NCI-H82 (cell line): ENCODE data around the gene LPP.

ENCODE experiments used
- DNase-seq: peaks from one replicate; lab custom pipeline; 2025; lab: John Stamatoyannopoulos, UW

LPP gene

GRCh38 chr3:188135271-188135670 lies 18.7 kb upstream of the LPP start:
- DNase-seq: no peak

- no peak for DNase-seq
Measured at GRCh38 chr3:188137051-188137450, 16.9 kb upstream of the LPP start.

DNA sequence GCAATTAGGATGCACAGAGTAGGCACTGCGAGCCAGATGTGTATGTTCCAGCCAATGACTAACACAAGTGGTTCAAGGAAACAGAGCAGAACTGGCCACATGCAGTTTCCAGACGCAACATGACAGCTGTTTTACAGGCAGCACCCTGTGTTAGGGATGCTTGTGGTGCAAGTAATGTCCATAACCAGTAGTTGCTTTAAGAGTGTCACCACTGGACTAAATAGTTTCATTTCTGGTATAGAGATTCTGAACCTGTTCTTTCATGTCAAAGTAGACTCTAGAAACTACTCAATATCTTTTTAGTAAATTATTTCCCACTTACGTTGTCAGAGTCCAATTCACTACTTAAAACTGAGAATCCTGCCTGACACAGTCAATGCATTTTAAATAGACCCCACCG lies 14.5 kb upstream of the LPP start:
- no peak for DNase-seq

GRCh38 chr3:188146219-188146618 lies 7.7 kb upstream of the LPP start:
- DNase-seq: no peak

DNA sequence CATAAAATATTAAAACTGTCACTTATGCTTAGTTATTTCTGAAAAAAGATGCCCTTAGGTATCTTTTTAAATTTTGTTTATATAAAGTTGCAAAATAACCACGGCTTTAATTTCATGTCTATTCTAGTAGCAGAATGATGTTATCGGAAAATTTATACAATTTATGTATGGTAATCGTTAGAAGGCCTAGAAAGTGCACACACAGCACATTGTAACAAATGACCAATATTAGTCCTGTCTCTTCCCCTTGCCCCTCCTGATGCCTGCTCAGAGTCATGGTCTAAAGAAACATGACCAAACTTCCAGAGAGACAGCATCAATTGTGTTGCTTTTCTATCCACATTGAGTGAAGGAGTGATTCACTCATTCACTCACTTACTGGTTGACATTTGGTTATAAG lies 6.2 kb upstream of the LPP start:
- no peak for DNase-seq

DNA sequence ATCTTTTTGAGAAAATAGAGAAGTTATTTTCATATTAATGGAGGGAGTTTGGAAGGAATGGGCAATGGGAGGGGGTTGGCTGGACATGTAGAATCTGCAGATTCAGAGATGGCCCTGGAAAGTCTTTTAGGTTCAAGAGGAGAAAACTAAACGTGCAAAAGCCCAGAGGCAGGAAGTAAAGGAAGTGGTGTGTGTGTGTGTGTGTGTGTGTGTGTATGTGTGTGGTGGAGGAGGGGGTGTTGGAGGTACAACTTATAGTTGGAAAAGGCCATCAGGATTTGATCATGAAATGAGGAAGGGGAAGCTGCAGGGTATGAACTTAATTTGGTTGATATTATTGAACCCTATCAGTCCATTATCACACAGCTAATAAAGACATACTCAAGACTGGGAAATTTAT lies 5.6 kb upstream of the LPP start:
- no peak for DNase-seq

GRCh38 chr3:188149587-188149986 lies 4.4 kb upstream of the LPP start:
- no peak for DNase-seq

- no peak for DNase-seq
Measured at GRCh38 chr3:188150982-188151381, 3.0 kb upstream of the LPP start.

DNA sequence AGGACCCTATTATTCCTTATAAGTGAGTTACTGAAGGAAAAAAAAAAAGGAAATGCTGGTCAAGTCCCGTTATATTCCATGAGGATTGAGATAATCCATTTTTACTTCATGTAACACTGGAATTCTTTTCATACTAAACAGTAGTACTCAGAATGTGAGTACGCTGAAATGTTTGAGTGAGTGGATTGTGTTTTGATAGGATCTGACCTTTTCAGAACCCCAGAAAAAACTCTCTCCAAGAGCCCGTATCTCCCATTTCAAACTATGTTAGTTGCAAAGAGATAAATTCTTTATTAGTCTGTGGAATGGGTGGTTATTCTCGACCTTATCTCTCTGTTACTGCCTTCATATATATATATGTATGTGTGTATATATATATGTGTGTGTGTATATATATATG lies 2.5 kb upstream of the LPP start:
- no peak for DNase-seq

DNA sequence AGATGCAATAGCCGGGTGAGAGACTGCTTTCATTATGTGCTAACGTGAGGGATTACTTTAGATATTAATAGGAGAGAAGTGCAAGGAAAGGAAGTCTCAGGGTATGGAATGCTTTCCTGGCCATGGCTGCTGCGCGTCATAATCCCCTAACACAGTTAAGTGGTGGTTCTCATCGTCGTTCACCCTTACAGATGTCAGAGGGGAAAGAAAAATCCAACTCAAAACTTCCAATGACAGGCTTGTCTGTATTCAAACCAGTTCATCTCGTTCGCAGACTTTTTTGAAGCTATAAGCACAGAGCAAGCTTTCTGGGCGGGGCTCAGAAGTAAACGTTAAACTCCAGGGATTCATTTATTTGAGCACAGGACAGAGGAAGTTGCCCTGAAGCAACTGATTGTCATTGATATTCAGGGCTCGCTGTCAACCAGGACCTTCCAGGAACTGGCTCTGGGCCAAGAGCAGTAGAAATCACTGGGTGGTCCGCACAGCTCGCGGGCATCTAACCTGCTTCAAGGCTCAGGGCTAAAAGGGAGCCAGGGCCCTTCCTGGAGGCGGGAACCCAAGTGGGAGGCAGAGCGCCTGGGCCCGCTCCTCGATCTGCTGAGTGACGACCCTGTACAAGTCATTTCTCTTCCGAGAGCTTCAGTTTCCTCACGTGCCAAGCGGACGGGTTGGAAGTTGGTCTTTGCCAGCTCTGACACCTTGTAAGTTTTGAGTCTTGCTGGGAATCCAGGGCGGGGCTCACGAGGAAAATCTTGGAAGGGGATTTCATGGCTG lies 1.1 kb upstream of the LPP start:
- DNase-seq: no peak

DNA sequence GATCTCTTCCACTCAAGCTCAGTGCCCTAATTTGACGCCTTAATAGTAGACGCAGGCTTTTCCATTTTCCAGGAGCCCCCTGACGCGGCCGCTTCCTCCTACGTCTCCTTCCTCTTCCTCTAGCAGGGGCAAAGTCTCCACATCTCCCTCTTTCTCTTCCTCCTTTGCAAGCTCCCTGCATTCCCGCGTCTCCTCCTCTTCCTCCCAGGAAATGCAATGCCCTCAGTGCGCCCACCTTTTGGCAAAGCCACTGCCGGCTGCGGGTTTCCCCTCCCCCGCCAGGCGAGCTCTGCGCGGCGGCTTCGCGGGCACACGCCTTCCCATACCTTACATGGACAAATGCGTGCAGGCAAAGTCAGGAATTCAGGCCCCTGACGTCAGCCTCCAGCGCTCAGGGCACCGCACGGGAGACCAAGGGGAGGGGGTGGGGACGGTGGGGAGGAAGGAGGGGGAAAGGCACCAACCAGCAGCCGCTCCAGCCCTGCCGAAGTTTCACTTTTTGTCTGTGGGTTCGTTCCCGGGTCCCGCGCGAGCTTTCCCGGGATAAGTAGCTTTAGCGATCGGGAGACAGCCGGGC lies 432 bp upstream of the LPP start:
- DNase-seq: peak; percentile 35

- DNase-seq: no peak
Measured at GRCh38 chr3:188154809-188155574, 1.0 kb downstream of the LPP start.

DNA sequence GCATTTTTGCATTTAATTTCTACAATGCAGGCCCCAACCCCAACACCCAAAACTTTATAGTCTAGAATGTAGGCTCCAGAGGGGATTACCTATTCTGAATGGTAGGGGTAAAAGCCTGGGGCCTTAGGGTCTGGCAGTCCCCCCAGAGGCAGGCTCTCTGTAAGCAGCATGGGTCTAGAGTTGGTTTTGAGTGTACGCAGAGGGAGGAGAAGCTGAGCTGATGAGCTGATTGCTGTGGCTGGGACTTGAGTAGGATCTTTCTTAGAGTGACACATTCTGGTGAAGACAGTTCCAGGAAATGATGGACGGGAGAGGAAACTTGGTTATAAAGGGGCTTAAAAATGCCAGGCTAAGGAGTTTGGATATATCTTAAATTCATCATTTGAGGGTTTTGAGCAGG lies 2.1 kb downstream of the LPP start:
- no peak for DNase-seq

DNA sequence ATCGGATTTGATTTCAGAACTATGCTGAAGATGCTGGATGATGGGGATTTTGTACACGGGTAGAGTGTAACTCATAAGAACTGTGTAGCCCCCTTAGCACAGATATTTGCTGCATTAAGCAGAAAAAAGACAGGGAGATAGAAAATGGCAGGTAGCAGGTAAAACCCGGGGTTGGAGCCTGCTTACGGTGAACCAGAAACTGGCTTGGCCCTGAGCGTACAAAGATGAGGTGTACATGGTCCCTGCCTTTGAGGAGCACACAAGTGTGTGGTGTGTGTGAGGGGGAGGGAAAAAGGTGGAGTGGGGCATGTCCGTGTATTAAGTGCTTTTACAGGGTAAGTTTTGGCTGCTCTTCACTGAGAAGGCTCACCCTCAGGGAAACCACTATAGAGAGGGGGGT lies 3.5 kb downstream of the LPP start:
- DNase-seq: no peak

- DNase-seq: no peak
Measured at GRCh38 chr3:188157971-188158370, 4.0 kb downstream of the LPP start.

DNA sequence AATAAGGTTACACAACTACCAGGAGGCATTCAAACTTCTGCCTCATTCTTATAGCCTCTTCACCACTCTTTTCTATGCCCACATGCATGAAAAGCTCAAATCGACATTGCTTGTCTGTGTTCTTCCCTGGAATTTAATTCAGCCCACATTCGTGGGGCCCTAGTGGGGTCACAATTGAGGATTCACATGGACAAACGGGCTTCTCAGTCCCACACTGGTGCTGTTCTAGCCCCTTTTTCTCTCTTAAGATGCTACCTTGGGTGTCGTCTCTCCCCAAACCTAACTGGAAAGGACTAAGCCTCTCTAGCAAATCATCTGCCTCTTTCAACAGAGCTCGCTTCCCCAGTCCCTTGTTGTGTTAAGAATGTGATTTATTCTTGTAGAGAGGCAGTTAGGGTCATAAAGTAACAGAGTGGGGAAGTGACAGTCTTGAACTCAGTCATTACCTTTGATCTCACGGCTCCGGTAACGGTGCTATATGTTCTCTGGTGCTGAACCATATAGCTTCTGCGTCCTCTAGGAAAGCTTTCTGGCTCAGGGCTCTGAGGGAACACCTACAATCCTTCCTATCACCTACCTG lies 4.9 kb downstream of the LPP start:
- DNase-seq: no peak

GRCh38 chr3:188160751-188161150 lies 6.8 kb downstream of the LPP start:
- no peak for DNase-seq

DNA sequence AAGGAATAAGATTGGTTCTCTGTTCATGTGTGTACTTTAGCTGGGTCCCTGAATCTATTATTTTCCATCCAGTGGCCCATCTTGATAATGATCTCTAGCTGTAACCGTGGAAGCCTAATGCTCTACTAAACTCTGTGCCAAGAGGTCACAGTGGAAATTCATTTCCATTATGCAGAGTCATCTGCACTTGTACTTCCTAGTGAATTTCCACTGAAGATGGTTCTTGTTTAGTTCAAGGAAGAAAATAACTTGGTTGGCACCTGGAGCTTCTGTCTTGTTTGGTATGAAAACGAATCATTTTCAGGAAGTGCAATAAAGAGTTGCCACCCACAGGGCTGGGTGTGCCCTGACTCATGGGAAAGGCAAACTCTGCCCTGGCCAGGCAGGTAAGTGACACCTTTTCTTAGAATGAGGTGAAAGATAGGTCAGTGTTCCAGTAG lies 10.3 kb downstream of the LPP start:
- no peak for DNase-seq

DNA sequence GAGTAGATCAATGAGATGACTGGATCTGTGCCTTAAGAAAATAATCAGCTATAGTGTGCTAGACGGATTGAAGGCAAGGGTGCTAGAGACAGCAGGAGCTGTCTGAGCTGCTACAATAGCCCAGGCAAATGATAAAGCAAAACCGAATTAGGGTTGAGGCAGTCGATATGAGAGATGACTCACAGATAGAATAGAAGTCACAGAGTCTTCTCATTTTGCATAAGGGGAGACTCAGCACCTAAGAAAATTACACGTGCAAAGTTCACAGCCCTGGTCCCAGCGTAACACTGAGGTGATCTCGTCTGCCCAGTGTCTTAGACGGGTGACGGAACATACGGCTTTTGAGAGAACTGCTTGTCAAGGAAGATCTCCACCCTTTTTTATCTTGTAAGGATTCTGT lies 11.6 kb downstream of the LPP start:
- no peak for DNase-seq

- DNase-seq: no peak
Measured at GRCh38 chr3:188166441-188166840, 12.5 kb downstream of the LPP start.

GRCh38 chr3:188168186-188168585 lies 14.2 kb downstream of the LPP start:
- DNase-seq: no peak

- DNase-seq: no peak
Measured at GRCh38 chr3:188168648-188169047, 14.7 kb downstream of the LPP start.
